Measurements from ENCODE around the gene KLF1.

DNA sequence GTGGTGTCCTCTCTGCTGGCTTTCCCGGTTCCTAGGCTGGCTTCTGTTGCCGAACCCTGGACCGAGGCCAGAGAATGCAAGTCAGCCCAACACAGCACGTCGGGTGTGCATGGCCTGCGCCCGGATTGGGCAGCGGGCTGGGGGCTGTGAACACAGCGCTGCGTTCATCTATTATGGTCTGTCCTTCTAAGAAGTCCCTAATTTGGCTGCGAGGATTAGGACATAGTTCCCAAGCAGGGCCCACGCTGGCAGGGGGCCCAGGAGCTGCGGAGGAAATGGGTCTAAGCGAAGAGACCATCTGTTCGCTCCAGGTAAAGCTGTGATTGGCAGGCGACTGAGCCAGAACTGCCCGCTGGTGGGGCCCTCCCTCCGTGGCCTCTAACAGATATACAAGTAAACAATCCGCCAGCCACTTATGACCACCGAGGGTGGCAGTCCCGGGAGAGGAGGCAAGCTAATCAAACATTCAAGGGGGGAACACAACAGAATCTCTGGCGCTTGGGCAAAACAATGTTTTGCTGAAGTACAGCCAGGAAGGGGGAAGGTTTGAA, 26.1 kb upstream of the KLF1 start:
- TF ChIP-seq, protein P1, sequence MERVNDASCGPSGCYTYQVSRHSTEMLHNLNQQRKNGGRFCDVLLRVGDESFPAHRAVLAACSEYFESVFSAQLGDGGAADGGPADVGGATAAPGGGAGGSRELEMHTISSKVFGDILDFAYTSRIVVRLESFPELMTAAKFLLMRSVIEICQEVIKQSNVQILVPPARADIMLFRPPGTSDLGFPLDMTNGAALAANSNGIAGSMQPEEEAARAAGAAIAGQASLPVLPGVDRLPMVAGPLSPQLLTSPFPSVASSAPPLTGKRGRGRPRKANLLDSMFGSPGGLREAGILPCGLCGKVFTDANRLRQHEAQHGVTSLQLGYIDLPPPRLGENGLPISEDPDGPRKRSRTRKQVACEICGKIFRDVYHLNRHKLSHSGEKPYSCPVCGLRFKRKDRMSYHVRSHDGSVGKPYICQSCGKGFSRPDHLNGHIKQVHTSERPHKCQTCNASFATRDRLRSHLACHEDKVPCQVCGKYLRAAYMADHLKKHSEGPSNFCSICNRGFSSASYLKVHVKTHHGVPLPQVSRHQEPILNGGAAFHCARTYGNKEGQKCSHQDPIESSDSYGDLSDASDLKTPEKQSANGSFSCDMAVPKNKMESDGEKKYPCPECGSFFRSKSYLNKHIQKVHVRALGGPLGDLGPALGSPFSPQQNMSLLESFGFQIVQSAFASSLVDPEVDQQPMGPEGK (CRISPR knock-in tag; IDR thresholded peaks at IDR 0.05; ENCODE audit: borderline replicate concordance) = no peak
- TF ChIP-seq, protein P2, sequence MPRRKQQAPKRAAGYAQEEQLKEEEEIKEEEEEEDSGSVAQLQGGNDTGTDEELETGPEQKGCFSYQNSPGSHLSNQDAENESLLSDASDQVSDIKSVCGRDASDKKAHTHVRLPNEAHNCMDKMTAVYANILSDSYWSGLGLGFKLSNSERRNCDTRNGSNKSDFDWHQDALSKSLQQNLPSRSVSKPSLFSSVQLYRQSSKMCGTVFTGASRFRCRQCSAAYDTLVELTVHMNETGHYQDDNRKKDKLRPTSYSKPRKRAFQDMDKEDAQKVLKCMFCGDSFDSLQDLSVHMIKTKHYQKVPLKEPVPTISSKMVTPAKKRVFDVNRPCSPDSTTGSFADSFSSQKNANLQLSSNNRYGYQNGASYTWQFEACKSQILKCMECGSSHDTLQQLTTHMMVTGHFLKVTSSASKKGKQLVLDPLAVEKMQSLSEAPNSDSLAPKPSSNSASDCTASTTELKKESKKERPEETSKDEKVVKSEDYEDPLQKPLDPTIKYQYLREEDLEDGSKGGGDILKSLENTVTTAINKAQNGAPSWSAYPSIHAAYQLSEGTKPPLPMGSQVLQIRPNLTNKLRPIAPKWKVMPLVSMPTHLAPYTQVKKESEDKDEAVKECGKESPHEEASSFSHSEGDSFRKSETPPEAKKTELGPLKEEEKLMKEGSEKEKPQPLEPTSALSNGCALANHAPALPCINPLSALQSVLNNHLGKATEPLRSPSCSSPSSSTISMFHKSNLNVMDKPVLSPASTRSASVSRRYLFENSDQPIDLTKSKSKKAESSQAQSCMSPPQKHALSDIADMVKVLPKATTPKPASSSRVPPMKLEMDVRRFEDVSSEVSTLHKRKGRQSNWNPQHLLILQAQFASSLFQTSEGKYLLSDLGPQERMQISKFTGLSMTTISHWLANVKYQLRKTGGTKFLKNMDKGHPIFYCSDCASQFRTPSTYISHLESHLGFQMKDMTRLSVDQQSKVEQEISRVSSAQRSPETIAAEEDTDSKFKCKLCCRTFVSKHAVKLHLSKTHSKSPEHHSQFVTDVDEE (CRISPR knock-in tag; IDR thresholded peaks at IDR 0.05) = peak; percentile 63; the same call in 1 of the 2 replicates
- TF ChIP-seq, protein P3, sequence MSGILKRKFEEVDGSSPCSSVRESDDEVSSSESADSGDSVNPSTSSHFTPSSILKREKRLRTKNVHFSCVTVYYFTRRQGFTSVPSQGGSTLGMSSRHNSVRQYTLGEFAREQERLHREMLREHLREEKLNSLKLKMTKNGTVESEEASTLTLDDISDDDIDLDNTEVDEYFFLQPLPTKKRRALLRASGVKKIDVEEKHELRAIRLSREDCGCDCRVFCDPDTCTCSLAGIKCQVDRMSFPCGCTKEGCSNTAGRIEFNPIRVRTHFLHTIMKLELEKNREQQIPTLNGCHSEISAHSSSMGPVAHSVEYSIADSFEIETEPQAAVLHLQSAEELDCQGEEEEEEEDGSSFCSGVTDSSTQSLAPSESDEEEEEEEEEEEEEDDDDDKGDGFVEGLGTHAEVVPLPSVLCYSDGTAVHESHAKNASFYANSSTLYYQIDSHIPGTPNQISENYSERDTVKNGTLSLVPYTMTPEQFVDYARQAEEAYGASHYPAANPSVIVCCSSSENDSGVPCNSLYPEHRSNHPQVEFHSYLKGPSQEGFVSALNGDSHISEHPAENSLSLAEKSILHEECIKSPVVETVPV (CRISPR knock-in tag; IDR thresholded peaks at IDR 0.05) = no peak
- TF ChIP-seq ESRRG (CRISPR knock-in tag; IDR thresholded peaks at IDR 0.05) (no peak), ARNTL (CRISPR knock-in tag; IDR thresholded peaks at IDR 0.05; ENCODE audit: borderline replicate concordance, low read depth) (no peak), ZFP30 (CRISPR knock-in tag; IDR thresholded peaks at IDR 0.05) (no peak), BACH2 (CRISPR knock-in tag; IDR thresholded peaks at IDR 0.05; ENCODE audit: borderline replicate concordance) (no peak), RARB (CRISPR knock-in tag; IDR thresholded peaks at IDR 0.05) (no peak)
